GM10248 (cell line): ENCODE data around the gene SHE.

Experiments
- CTCF ChIA-PET: fragments of 300-600 bp; sonication (Branson Sonifier 250); formaldehyde crosslinking; extraction: SDS; loops from one replicate; lab custom pipeline; 2021; ENCODE audit warnings: antibody characterized with exemption; lab: Yijun Ruan, JAX
- POLR2A ChIA-PET: fragments of 350-650 bp; sonication (Branson Sonifier 250); formaldehyde crosslinking; extraction: SDS; loops from one replicate; lab custom pipeline; 2020; ENCODE audit warnings: antibody characterized with exemption; lab: Yijun Ruan, JAX
- DNase-seq: peaks from one replicate; pipeline ENCODE4 v3.0.0; 2012; ENCODE audit errors: extremely low spot score
- TF ChIP-seq, protein P1 (sequence below): IDR thresholded peaks from 2 replicates; pipeline ENCODE4 v1.5.1; 2012; ENCODE audit warnings: mild to moderate bottlenecking, low read depth; ENCODE audit errors: extremely low read depth, missing control alignments, control extremely low read depth

The SHE gene

DNA sequence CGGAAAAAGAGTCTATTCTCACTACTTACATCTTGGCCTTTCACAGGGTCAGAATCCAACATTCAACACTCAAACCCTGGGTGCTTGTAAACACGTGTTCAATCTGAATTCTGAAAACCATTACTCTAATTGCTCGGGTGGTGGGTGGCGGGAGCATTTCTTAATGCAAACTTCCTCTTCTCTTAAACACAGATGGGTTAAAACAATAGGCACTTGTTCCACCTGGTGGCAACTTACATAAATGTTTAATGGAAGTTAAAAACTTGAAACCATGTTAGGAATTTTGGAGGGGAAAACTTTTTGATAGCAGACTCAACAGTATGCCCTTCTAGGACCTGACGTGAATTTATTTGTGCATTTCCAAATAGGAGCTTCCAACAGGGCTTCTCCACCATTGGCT is 23.6 kb downstream of the SHE start:
- peak; percentile 47 for DNase-seq
- TF ChIP-seq, protein P1, sequence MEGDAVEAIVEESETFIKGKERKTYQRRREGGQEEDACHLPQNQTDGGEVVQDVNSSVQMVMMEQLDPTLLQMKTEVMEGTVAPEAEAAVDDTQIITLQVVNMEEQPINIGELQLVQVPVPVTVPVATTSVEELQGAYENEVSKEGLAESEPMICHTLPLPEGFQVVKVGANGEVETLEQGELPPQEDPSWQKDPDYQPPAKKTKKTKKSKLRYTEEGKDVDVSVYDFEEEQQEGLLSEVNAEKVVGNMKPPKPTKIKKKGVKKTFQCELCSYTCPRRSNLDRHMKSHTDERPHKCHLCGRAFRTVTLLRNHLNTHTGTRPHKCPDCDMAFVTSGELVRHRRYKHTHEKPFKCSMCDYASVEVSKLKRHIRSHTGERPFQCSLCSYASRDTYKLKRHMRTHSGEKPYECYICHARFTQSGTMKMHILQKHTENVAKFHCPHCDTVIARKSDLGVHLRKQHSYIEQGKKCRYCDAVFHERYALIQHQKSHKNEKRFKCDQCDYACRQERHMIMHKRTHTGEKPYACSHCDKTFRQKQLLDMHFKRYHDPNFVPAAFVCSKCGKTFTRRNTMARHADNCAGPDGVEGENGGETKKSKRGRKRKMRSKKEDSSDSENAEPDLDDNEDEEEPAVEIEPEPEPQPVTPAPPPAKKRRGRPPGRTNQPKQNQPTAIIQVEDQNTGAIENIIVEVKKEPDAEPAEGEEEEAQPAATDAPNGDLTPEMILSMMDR, result peak; percentile 3
- CTCF ChIA-PET, result interaction anchor here (1.0 to 11.7 kb wide), 40 partner anchors 11 to 606 kb away, joined by 3 to 369 read pairs (median 5); partner anchors contain the start of genes PMVK and UBE2Q1
- POLR2A ChIA-PET, result no interaction called here

DNA sequence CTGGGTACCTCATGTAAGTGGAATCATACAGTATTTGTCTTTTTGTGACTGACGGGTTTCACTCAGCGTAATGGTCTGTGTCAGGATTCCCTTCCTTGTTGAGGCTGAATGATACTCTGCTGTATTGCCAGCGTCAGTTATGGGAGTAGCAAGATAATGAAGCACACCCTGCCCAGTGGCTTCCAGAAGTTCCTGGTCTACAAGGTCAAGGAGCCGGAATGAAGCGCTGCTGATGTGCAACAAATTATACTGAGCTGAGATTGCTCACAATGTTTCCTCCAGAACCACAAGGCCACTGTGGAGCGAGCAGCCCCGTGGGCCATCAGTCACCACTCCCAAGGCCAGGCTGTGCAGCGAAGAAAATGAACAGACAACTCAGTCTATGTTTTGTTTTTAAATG is 24.2 kb downstream of the SHE start:
- DNase-seq, result no peak
- POLR2A ChIA-PET, result no interaction called here
- TF ChIP-seq, protein P1, result no peak
- CTCF ChIA-PET, result interaction anchor here (4.0 to 11.7 kb wide), 4 partner anchors 11 to 142 kb away, joined by 14 to 369 read pairs (median 52); partner anchors contain the start of gene UBE2Q1

DNA sequence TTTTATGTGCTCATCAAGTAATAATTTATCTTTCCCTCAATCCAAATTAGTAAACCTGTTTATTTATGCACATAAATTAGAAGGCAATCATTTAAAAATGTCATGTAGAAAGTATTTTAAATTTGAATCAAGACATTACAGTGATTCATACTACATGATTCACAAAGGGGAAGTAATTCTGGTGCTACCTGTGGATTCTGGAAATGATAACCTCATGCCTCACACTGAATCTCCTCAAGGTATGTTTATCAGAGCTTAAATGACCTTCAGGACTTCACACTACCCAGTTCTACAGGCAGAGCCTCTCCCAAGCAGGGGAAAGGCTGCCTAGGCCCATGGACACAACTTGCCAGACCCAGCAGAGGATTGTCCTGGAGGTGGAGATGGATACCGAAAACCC is 25.4 kb downstream of the SHE start:
- POLR2A ChIA-PET, result no interaction called here
- no peak for DNase-seq
- TF ChIP-seq, protein P1, result no peak
- CTCF ChIA-PET, result interaction anchor here (11.7 kb wide), 1 partner anchor 75 kb away, joined by 369 read pairs; the partner anchor contains the start of gene UBE2Q1

DNA sequence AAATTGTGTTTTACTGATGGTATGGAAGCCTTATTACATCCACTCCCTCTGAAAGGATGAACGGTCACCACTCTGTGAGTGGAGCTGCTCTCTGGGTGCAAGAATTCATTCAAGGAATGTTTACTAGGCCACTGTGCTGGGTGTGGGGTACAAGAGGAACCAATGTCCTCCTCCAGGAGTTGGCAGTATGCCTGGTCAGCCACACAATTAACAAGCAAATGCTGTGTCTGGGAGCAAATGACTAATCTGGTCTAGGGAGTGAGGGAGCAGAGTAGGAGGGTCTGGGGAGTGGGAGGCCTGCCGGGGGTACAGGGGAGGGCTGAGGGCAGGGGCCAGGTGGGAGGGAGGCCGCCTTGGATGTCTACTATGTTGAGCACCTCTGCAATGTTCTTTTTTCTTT is 27.4 kb downstream of the SHE start:
- DNase-seq, result no peak
- CTCF ChIA-PET, result interaction anchor here (1.3 to 11.7 kb wide), 3 partner anchors 10 to 77 kb away, joined by 3 to 369 read pairs (median 4); partner anchors contain the start of gene UBE2Q1

DNA sequence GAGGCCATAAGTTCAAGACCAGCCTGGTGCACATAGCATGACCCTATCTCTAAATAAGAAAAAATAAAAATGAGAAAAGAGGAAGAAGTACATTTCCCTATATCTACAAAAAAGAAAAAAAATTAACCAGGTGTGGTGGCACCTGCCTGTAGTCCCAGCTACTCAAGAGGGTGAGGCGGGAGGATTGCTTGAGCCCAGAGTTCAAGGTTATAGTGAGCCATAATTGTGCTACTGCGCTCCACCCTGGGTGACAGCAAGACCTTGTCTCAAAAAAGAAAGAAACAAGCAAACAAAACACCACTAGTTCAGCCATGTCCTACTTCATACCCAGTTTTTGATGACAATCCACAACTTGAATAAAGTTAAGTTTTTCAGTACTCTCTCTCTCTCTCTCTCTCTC is 30.9 kb downstream of the SHE start:
- no peak for DNase-seq
- POLR2A ChIA-PET, result no interaction called here
- CTCF ChIA-PET, result interaction anchor here (1.3 to 4.3 kb wide), 6 partner anchors 8 to 117 kb away, joined by 3 to 17 read pairs (median 4); no protein-coding TSS in a partner anchor
- TF ChIP-seq, protein P1, result no peak

More for the DNA sequence above, 27.4 kb downstream of the SHE start:
- POLR2A ChIA-PET, result no interaction called here
- TF ChIP-seq, protein P1, result no peak

DNA sequence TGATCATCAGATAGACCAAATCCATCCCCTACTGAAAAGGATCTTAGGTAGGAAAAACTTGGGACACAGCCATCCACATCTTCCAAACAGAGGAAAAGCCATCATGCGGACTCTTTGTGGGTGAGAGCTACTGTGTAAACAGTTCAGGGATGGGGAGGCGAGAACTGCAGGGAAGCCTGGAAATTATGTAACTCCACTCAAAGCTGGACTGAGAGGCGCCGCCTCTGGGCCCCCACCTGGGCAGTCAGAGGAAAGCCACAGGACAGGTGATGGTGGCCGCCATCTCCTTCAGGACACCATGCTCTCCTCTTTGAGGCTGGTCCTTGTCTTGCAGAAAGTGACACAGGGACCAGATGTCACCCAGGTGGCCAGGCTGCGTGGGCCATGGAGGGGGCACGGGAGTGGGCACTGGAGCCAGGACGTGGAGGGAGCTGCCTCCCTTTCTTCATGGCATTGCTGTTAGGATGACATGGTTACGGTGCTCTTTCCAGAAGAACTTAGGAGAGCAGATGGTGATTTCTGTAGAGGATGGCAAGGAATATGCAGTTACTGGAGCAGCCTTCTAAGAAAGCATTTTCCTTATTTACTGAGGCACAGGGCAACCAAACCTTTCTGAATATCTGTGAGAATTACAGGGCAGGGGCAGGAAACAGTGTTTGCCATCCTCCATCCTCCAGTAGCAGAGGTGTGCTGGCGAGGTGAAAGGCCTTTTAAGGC is 32.2 kb downstream of the SHE start:
- ChIA-PET POLR2A (no interaction called here), CTCF (interaction anchor here (1.0 to 4.3 kb wide), 2 partner anchors 10 to 77 kb away, joined by 3 to 17 read pairs; no protein-coding TSS in a partner anchor)
- DNase-seq, result no peak
- TF ChIP-seq, protein P1, result no peak
